Neuronal stem cell (in vitro differentiated cells): ENCODE results near the gene SLC10A3.

Source experiments
- DNase-seq: peaks from one replicate; pipeline ENCODE4 v3.0.0-alpha.2; 2013; ENCODE audit warnings: low spot score
- H2AFZ ChIP-seq: one replicate; pipeline ENCODE4 v1.6.1; 2013; ENCODE audit warnings: mild to moderate bottlenecking, low read length, inconsistent platforms
- H2AK5ac ChIP-seq: 2 replicates; pipeline ENCODE4 v1.6.1; 2013; ENCODE audit warnings: low read depth, mild to moderate bottlenecking, inconsistent platforms, low read length, moderate library complexity, mixed read lengths
- H2BK120ac ChIP-seq: 2 replicates; pipeline ENCODE4 v1.6.1; 2013; ENCODE audit warnings: low read depth, mild to moderate bottlenecking, inconsistent platforms, low read length, moderate library complexity, mixed read lengths
- H2BK12ac ChIP-seq: one replicate; pipeline ENCODE4 v1.6.1; 2013; ENCODE audit warnings: low read length, inconsistent platforms
- H2BK15ac ChIP-seq: 2 replicates; pipeline ENCODE4 v1.6.1; 2013; ENCODE audit warnings: mild to moderate bottlenecking, low read length, inconsistent platforms, mixed read lengths
- H2BK5ac ChIP-seq: one replicate; pipeline ENCODE4 v1.6.1; 2013; ENCODE audit warnings: inconsistent platforms, mild to moderate bottlenecking, low read length, moderate library complexity
- H3K14ac ChIP-seq: one replicate; pipeline ENCODE4 v1.6.1; 2013; ENCODE audit warnings: low read length, inconsistent platforms
- H3K18ac ChIP-seq: 2 replicates; pipeline ENCODE4 v1.6.1; 2013; ENCODE audit warnings: low read length, inconsistent platforms
- H3K23ac ChIP-seq: 2 replicates; pipeline ENCODE4 v1.6.1; 2013; ENCODE audit warnings: low read depth, mild to moderate bottlenecking, mixed read lengths, low read length, inconsistent platforms; ENCODE audit not compliant: poor library complexity
- H3K27ac ChIP-seq: replicated peaks from 3 replicates; pipeline ENCODE4 v1.5.1; 2013; ENCODE audit warnings: low read length, inconsistent platforms
- H3K27me3 ChIP-seq, 3 experiments: 2 replicates each; pipeline ENCODE4 v1.6.1; 2013; ENCODE audit warnings: low read length in 3 of 3, mild to moderate bottlenecking in 2 of 3, inconsistent platforms in 1 of 3, low read depth in 1 of 3, mixed read lengths in 1 of 3, moderate library complexity in 1 of 3; ENCODE audit not compliant: control insufficient read depth in 3 of 3, insufficient read depth in 3 of 3
- H3K36me3 ChIP-seq, 2 donors: replicated peaks in 1 of 2; 2 replicates each; pipeline ENCODE4 v1.6.1; 2013; ENCODE audit warnings: low read length in 2 of 2; ENCODE audit not compliant: control insufficient read depth in 2 of 2, insufficient read depth in 2 of 2
- H3K4ac ChIP-seq: 2 replicates; pipeline ENCODE4 v1.6.1; 2013; ENCODE audit warnings: inconsistent platforms, mild to moderate bottlenecking, low read length, moderate library complexity
- H3K4me1 ChIP-seq, 2 donors: 1 replicate in 1 of 2; 2 replicates in 1 of 2; pipeline ENCODE4 v1.6.1; 2013; ENCODE audit warnings: low read length in 2 of 2, low read depth in 1 of 2; ENCODE audit not compliant: control insufficient read depth in 2 of 2, insufficient read depth in 1 of 2
- H3K4me2 ChIP-seq: one replicate; pipeline ENCODE4 v1.6.1; 2013; ENCODE audit warnings: mild to moderate bottlenecking, low read length, inconsistent platforms; ENCODE audit not compliant: insufficient read depth, poor library complexity, severe bottlenecking
- H3K4me3 ChIP-seq, 2 donors: 2 replicates each; pipeline ENCODE4 v1.5.1; 2013; ENCODE audit warnings: low read length in 2 of 2, mild to moderate bottlenecking in 2 of 2, inconsistent platforms in 1 of 2, moderate library complexity in 1 of 2
- H3K79me1 ChIP-seq: one replicate; pipeline ENCODE4 v1.6.1; 2013; ENCODE audit warnings: low read depth, mild to moderate bottlenecking, inconsistent platforms, low read length, moderate library complexity
- H3K9ac ChIP-seq: one replicate; pipeline ENCODE4 v1.6.1; 2013; ENCODE audit warnings: mild to moderate bottlenecking, low read depth, low read length, inconsistent platforms; ENCODE audit not compliant: poor library complexity
- H3K9me3 ChIP-seq, 2 donors: replicated peaks in 1 of 2; 2 replicates each; pipeline versions ENCODE3 to v1.6.1; 2013; ENCODE audit warnings: low read length in 2 of 2, mild to moderate bottlenecking in 2 of 2, inconsistent platforms in 1 of 2, low read depth in 1 of 2, mixed read lengths in 1 of 2, moderate library complexity in 1 of 2; ENCODE audit not compliant: control insufficient read depth in 2 of 2, insufficient read depth in 1 of 2
- H4K8ac ChIP-seq: one replicate; pipeline ENCODE4 v1.6.1; 2013; ENCODE audit warnings: low read depth, mild to moderate bottlenecking, inconsistent platforms, low read length, moderate library complexity
- H4K91ac ChIP-seq: one replicate; pipeline ENCODE4 v1.6.1; 2013; ENCODE audit warnings: low read length, low read depth, mild to moderate bottlenecking, inconsistent platforms; ENCODE audit not compliant: poor library complexity
- WGBS, 2 donors: extraction: QIAGEN DNeasy Blood & Tissue Kit; methylation state at CpG; one replicate each; pipeline ENCODE4 v1.1.7; 2013; ENCODE audit warnings: missing lambda C conversion rate in 2 of 2, mixed read lengths in 1 of 2; ENCODE audit not compliant: insufficient read length in 2 of 2, insufficient replicate concordance in 1 of 2; ENCODE audit errors: extremely low coverage in 2 of 2; 5-methylcytosine and 5-hydroxymethylcytosine counted together

The SLC10A3 gene

GRCh38 chrX:154509455-154509854 is 19.0 kb upstream of the SLC10A3 start:
- no peak overlapping the region for H2BK12ac ChIP-seq
- H3K4me2 ChIP-seq: no peak overlapping the region
- no peak overlapping the region for H3K27ac ChIP-seq
- H2AK5ac ChIP-seq: no peak overlapping the region
- H4K91ac ChIP-seq: no peak overlapping the region
- peaks cover 0 to 3% of the 10 kb centered on the region in 2 donors for H3K4me1 ChIP-seq
- peaks cover 0 to 20% of the 10 kb centered on the region in 2 donors for H3K36me3 ChIP-seq
- H3K79me1 ChIP-seq: no peaks in the 10 kb centered on the region
- H3K4me3 ChIP-seq: no peak overlapping the region
- no CpG with 5 or more reads among the region's 5 CpGs for WGBS, 2 donors
- H4K8ac ChIP-seq: no peak overlapping the region
- no peak overlapping the region for H3K14ac ChIP-seq
- H2BK120ac ChIP-seq: no peak overlapping the region
- H3K9me3 ChIP-seq: no peaks in the 10 kb centered on the region
- H3K27me3 ChIP-seq: no peaks in the 10 kb centered on the region
- H2BK15ac ChIP-seq: no peak overlapping the region
- H3K23ac ChIP-seq: no peak overlapping the region
- no peak for DNase-seq
- no peak overlapping the region for H2BK5ac ChIP-seq
- H3K9ac ChIP-seq: no peak overlapping the region
- no peak overlapping the region for H2AFZ ChIP-seq
- no peak overlapping the region for H3K4ac ChIP-seq
- H3K18ac ChIP-seq: no peak overlapping the region

GRCh38 chrX:154508384-154508745 is 17.9 kb upstream of the SLC10A3 start:
- peaks cover 0 to 3% of the 10 kb centered on the region in 2 donors for H3K4me1 ChIP-seq
- no CpG with 5 or more reads among the region's 13 CpGs for WGBS, 2 donors
- no peak overlapping the region for H3K18ac ChIP-seq
- no peak overlapping the region for H3K27ac ChIP-seq
- H3K27me3 ChIP-seq: no peaks in the 10 kb centered on the region
- H3K79me1 ChIP-seq: no peaks in the 10 kb centered on the region
- no peak overlapping the region for H2AK5ac ChIP-seq
- H4K8ac ChIP-seq: no peak overlapping the region
- DNase-seq: no peak
- H3K9me3 ChIP-seq: no peaks in the 10 kb centered on the region
- no peak overlapping the region for H2BK12ac ChIP-seq
- H2BK15ac ChIP-seq: no peak overlapping the region
- peaks cover 0 to 20% of the 10 kb centered on the region in 2 donors for H3K36me3 ChIP-seq
- no peak overlapping the region for H3K14ac ChIP-seq
- no peak overlapping the region for H2AFZ ChIP-seq
- no peak overlapping the region for H4K91ac ChIP-seq
- H3K23ac ChIP-seq: no peak overlapping the region
- no peak overlapping the region for H2BK5ac ChIP-seq
- H3K4me2 ChIP-seq: no peak overlapping the region
- H2BK120ac ChIP-seq: no peak overlapping the region
- no peak overlapping the region for H3K4ac ChIP-seq
- H3K9ac ChIP-seq: no peak overlapping the region
- H3K4me3 ChIP-seq: no peak overlapping the region

DNA sequence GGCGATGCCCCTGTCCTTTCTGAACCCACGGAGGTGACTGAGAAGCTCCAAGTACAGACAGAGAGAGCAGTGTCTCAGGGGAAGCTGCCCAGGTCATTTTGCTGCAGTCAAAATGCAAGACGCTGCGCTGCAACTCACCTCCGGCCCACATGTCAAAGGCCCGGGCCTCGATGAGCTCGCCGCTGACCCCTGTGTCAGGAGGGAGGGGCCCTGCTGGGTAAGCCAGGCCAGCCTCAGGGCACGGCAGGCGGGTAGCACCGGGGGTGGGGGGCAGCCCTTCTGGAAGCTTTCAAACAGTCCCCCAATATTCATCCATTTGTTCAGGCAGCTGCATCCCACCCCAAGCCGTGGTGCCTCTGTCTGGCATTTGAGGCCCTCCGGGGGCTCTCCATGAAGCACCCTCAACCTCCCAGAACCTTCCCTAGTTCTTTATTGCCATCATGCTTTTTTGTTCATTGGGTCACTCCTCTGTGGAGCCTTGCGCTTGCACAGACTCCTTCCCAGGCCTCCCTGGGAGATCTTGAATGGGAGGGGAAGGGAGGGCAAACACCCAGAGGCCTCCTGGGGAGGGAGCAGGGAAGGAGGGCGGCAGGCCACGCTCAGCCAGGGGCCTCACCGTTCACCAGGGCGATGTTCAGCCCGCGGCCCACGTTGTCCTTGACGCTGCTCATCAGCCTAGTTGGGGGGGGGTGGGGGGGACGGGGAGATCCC is 17.4 kb upstream of the SLC10A3 start:
- no peaks in the 10 kb centered on the region for H3K79me1 ChIP-seq
- H2AK5ac ChIP-seq: no peak overlapping the region
- no peak overlapping the region for H3K18ac ChIP-seq
- no peak overlapping the region for H2BK120ac ChIP-seq
- no peak overlapping the region for H3K27ac ChIP-seq
- H3K27me3 ChIP-seq: no peaks in the 10 kb centered on the region
- DNase-seq: no peak
- no peak overlapping the region for H3K23ac ChIP-seq
- H4K8ac ChIP-seq: no peak overlapping the region
- no peak overlapping the region for H2AFZ ChIP-seq
- no peak overlapping the region for H2BK12ac ChIP-seq
- WGBS, 2 donors: no CpG with 5 or more reads among the region's 24 CpGs
- no peak overlapping the region for H2BK15ac ChIP-seq
- no peak overlapping the region for H2BK5ac ChIP-seq
- no peaks in the 10 kb centered on the region for H3K9me3 ChIP-seq
- no peak overlapping the region for H3K4ac ChIP-seq
- H3K4me3 ChIP-seq: no peak overlapping the region
- H4K91ac ChIP-seq: no peak overlapping the region
- H3K4me1 ChIP-seq: peaks cover 0 to 3% of the 10 kb centered on the region in 2 donors
- no peak overlapping the region for H3K9ac ChIP-seq
- no peak overlapping the region for H3K4me2 ChIP-seq
- peaks cover 0 to 20% of the 10 kb centered on the region in 2 donors for H3K36me3 ChIP-seq
- H3K14ac ChIP-seq: no peak overlapping the region

- Histone ChIP-seq H3K36me3 (peaks cover 0 to 20% of the 10 kb centered on the region in 2 donors), H2AK5ac (no peak overlapping the region), H3K4me3 (no peak overlapping the region), H3K4ac (no peak overlapping the region), H3K27me3 (no peaks in the 10 kb centered on the region), H3K9me3 (no peaks in the 10 kb centered on the region), H2BK120ac (no peak overlapping the region), H2AFZ (no peak overlapping the region), H3K23ac (no peak overlapping the region), H3K4me1 (peaks cover 0 to 3% of the 10 kb centered on the region in 2 donors), H2BK15ac (no peak overlapping the region), H3K27ac (no peak overlapping the region), H4K91ac (no peak overlapping the region), H2BK12ac (no peak overlapping the region), H3K18ac (no peak overlapping the region), H3K9ac (peak overlapping the region; percentile 60), H4K8ac (peak overlapping the region; percentile 3), H3K79me1 (no peaks in the 10 kb centered on the region), H2BK5ac (no peak overlapping the region), H3K14ac (no peak overlapping the region), H3K4me2 (no peak overlapping the region)
- no peak for DNase-seq
- WGBS, 2 donors: no CpG with 5 or more reads among the region's 37 CpGs
These were observed 16.3 kb upstream of the SLC10A3 start for GRCh38 chrX:154506483-154507332.
